Gastroesophageal sphincter (tissue), 4 donors: Measurements from ENCODE around the gene ST3GAL2. TPM values are rescaled to one million over a fixed set of nuclear protein-coding genes. Genes with fewer than 3 reads are reported as not detected.

ENCODE experiments used
- ATAC-seq: fragments of 150-250 bp; one replicate; pipeline ENCODE4 v1.9.1; 2016; ENCODE audit warnings: mild to moderate bottlenecking, moderate library complexity
- H3K27ac ChIP-seq, 4 donors: fragments of 200-600 bp; sonication (generic) in 3 of 4; 1 replicate in 3 of 4; 2 replicates in 1 of 4; pipeline ENCODE4 v1.5.1; 2016 to 2019
- H3K27me3 ChIP-seq: fragments of 200-600 bp; sonication (generic); one replicate; pipeline ENCODE4 v1.5.1; 2019
- H3K36me3 ChIP-seq, 2 donors: fragments of 200-600 bp; sonication (generic); one replicate each; pipeline ENCODE4 v1.5.1; 2019; ENCODE audit warnings: control low read depth in 1 of 2
- H3K4me1 ChIP-seq, 3 donors: fragments of 200-600 bp; sonication (generic); 1 replicate in 2 of 3; 2 replicates in 1 of 3; pipeline ENCODE4 v1.5.1; 2016 to 2019; ENCODE audit warnings: control low read depth in 2 of 3
- H3K4me3 ChIP-seq, 2 donors: fragments of 200-600 bp; sonication (generic); one replicate each; pipeline ENCODE4 v1.5.1; 2019; ENCODE audit warnings: mild to moderate bottlenecking in 1 of 2, moderate library complexity in 1 of 2
- H3K9me3 ChIP-seq, 3 donors: fragments of 200-600 bp; sonication (generic); one replicate each; pipeline ENCODE4 v1.5.1; 2017 to 2019; ENCODE audit warnings: control low read depth in 2 of 3
- EP300 ChIP-seq: sonication (generic); formaldehyde crosslinking; IDR thresholded peaks from one replicate; pipeline ENCODE4 v1.6.1; 2017; ENCODE audit warnings: antibody characterized with exemption, mild to moderate bottlenecking
- POLR2A ChIP-seq, 2 donors: fragments of 450-650 bp; IDR thresholded peaks; one replicate each; pipeline ENCODE4 v1.6.1; 2017; ENCODE audit warnings: antibody characterized with exemption in 2 of 2, mild to moderate bottlenecking in 2 of 2, moderate library complexity in 1 of 2
- POLR2AphosphoS5 ChIP-seq: sonication (generic); formaldehyde crosslinking; IDR thresholded peaks from one replicate; pipeline ENCODE4 v1.6.1; 2017; ENCODE audit warnings: antibody characterized with exemption
- WGBS, 2 donors: methylation state at CpG; one replicate each; pipeline ENCODE4 v1.1.5; 2018; ENCODE audit warnings: low coverage in 1 of 2; 5-methylcytosine and 5-hydroxymethylcytosine counted together
- total RNA-seq, 4 donors: library from RNA; depleted of rRNA; stranded (reverse); fragments of >200 nt; gene quantifications; one replicate each; pipeline ENCODE4 v1.1.0, GENCODE V29; 2016
- TF ChIP-seq, protein P1 (sequence below), 4 experiments: fragments of 200-600 bp in 2 of 4; fragments of 450-650 bp in 2 of 4; sonication (generic) in 1 of 4; IDR thresholded peaks; one replicate each; pipeline ENCODE4 v1.5.1; 2017 to 2019; ENCODE audit warnings: antibody characterized with exemption in 4 of 4, mild to moderate bottlenecking in 2 of 4, moderate library complexity in 2 of 4

ST3GAL2 gene
- total RNA-seq, 4 donors from 2014 or later = 17.6 to 35.6 (median 24.8) TPM

DNA sequence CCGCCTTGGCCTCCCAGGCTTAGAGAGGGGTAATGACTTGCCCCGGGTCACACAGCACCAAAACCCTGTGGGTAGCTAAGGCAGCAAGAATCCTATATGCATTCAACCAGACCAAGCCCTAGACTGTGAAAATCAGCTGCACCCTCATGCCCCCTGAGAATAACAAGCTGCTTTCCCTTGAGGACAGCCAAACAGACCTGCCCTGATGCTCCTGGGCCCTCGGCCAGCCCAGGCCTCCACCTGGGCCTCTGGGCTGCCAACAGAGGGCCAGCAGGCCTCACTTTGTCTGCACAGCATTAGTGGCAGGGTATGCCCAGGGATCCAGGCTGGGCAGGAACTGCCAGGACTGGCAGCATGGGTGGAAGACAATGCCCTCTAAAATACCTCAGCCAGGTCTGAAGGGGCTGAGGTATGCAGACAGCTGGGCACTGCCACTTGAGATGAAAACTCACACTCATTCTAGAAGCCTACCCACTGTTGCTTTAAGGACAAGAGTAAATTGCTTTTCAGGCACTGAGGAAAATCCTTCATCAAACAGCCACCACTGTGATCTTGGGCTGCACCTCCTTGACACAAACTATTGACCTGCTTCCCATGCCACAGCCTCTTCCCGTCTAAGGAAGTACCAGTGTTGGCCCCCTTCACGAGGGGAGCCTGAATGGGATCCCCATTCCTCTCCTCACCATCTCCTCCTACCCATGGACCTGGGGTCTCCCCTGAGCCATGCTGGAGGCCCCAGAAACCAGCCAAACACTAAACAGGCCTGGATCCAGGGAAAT lies 8.8 kb downstream of the ST3GAL2 start:
- peaks cover 15 to 86% (median 60%) of the 10 kb centered on the region in 3 donors for H3K4me1 ChIP-seq
- no peaks in the 10 kb centered on the region for H3K9me3 ChIP-seq
- no peaks in the 10 kb centered on the region for H3K36me3 ChIP-seq
- TF ChIP-seq, protein P1, sequence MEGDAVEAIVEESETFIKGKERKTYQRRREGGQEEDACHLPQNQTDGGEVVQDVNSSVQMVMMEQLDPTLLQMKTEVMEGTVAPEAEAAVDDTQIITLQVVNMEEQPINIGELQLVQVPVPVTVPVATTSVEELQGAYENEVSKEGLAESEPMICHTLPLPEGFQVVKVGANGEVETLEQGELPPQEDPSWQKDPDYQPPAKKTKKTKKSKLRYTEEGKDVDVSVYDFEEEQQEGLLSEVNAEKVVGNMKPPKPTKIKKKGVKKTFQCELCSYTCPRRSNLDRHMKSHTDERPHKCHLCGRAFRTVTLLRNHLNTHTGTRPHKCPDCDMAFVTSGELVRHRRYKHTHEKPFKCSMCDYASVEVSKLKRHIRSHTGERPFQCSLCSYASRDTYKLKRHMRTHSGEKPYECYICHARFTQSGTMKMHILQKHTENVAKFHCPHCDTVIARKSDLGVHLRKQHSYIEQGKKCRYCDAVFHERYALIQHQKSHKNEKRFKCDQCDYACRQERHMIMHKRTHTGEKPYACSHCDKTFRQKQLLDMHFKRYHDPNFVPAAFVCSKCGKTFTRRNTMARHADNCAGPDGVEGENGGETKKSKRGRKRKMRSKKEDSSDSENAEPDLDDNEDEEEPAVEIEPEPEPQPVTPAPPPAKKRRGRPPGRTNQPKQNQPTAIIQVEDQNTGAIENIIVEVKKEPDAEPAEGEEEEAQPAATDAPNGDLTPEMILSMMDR (IDR thresholded peaks at IDR 0.05) = no peak
- WGBS, 2 donors = 26 to 60% methylated on average over 1 to 2 of the region's 5 CpGs
- H3K27ac ChIP-seq = peak overlapping the region in 3 of 4 donors; percentile 52 to 66 (median 58)
- no peaks in the 10 kb centered on the region for H3K27me3 ChIP-seq
- no peak overlapping the region for H3K4me3 ChIP-seq
- no peak for ATAC-seq

DNA sequence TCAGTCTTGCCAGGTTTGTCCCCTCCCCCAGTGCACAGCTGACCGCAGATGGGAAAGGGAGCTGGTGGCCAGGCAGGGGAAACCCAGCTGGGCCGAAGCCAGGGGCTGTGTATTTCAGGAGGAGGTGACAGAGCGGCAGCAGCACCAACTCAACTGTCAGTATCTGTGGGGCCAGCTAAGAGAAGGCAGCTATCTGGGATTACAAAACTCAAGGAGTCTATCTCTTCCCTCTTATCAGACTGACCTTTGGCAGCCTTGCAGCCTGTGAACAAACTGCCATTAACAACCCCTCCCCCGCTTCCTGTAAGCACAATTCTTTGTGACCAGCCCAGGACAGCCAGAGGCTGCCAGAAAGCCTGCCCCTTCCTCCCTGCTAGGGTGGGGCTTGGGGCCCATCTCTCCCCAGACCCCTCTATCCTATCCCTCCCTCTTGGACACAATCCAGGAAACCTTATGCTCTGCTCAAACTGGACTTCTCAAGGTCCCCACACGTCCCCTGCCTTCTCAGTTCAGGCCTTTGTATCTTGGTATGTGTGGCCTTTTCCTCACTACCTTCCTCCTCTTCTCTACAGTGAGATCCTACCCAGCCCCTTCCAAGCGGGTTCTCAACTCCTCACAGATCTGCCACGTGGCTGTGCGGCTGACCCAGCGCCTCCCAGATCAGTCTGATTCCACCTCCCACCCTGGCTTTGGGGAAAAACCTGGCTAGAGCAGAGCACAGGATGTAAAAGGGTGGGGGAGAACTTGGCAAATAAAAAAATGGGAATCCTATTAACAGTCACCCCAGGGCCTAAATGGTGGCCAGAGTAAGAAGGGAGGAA lies 10.5 kb downstream of the ST3GAL2 start:
- peak; percentile 91 for ATAC-seq
- Histone ChIP-seq H3K4me3 (no peak overlapping the region), H3K27me3 (no peaks in the 10 kb centered on the region), H3K4me1 (peaks cover 15 to 75% (median 50%) of the 10 kb centered on the region in 3 donors), H3K27ac (peak overlapping the region; percentile 35 to 82 (median 78)), H3K9me3 (no peaks in the 10 kb centered on the region), H3K36me3 (peaks cover 0 to 6% of the 10 kb centered on the region in 2 donors)
- TF ChIP-seq POLR2A (IDR thresholded peaks at IDR 0.05) = no peak
- TF ChIP-seq POLR2AphosphoS5 = peak; percentile 80
- 1 to 7% methylated on average over 5 to 6 of the region's 9 CpGs for WGBS, 2 donors

DNA sequence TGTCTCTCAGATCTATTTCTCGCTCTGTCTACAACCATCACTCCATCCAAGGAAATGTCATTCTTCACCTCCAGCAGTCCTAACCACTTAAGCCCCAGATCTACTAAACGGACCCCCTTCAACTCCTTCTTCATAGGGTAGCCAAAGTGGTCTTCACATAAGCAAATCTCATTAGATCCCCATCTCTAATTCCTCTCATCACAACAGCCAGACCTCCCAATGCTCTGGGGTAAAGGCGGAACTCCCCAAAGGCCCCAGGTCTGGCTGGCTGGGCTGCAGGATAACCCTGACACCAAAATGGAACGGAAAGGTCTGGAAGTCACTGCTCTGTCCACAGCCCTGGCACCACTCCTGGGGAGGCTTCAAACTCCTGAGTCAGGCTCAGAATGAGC lies 11.1 kb downstream of the ST3GAL2 start:
- Histone ChIP-seq H3K4me3 (no peak overlapping the region), H3K27ac (peak overlapping the region; percentile 0 to 82 (median 78)), H3K9me3 (no peaks in the 10 kb centered on the region), H3K36me3 (peaks cover 0 to 6% of the 10 kb centered on the region in 2 donors), H3K27me3 (no peaks in the 10 kb centered on the region), H3K4me1 (peaks cover 12 to 75% (median 44%) of the 10 kb centered on the region in 3 donors)
- 13 to 33% methylated on average over 3 of the region's 4 CpGs for WGBS, 2 donors
- ATAC-seq = no peak
- no peak for TF ChIP-seq POLR2A (IDR thresholded peaks at IDR 0.05)
- no peak for TF ChIP-seq POLR2AphosphoS5
- TF ChIP-seq, protein P1 (IDR thresholded peaks at IDR 0.05) = no peak
- no peak for TF ChIP-seq EP300

DNA sequence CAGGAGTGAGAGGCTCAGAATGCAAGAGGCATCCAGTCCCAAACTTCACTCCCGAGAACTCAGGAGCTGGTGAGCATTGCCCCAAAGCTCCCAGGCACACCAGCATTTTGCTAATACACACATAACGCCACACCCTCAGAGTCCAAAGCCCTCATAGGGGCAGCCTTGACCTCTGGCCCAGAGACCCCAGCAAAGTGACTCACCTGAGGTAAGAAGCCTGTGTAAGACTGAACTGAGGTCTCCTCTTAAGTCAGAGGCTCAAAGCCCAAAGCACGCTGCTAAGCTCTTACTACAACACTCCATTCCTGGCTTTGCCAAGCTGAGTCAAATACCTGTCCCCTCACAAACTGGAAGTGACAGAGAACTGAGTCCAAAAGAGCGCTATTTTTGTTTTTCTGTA lies 16.4 kb downstream of the ST3GAL2 start:
- H3K36me3 ChIP-seq = peaks cover 0 to 8% of the 10 kb centered on the region in 2 donors
- no peak for ATAC-seq
- H3K4me3 ChIP-seq = no peak overlapping the region
- H3K27ac ChIP-seq = no peak overlapping the region
- H3K27me3 ChIP-seq = no peaks in the 10 kb centered on the region
- no peaks in the 10 kb centered on the region for H3K9me3 ChIP-seq
- WGBS, 2 donors = 100% methylated on average over 4 of the region's 4 CpGs; no CpG with 5 or more reads in 1 of the 2 donors
- peaks cover 0 to 74% (median 1%) of the 10 kb centered on the region in 3 donors for H3K4me1 ChIP-seq
- TF ChIP-seq POLR2A (IDR thresholded peaks at IDR 0.05) = no peak
- TF ChIP-seq, protein P1 (IDR thresholded peaks at IDR 0.05) = no peak

DNA sequence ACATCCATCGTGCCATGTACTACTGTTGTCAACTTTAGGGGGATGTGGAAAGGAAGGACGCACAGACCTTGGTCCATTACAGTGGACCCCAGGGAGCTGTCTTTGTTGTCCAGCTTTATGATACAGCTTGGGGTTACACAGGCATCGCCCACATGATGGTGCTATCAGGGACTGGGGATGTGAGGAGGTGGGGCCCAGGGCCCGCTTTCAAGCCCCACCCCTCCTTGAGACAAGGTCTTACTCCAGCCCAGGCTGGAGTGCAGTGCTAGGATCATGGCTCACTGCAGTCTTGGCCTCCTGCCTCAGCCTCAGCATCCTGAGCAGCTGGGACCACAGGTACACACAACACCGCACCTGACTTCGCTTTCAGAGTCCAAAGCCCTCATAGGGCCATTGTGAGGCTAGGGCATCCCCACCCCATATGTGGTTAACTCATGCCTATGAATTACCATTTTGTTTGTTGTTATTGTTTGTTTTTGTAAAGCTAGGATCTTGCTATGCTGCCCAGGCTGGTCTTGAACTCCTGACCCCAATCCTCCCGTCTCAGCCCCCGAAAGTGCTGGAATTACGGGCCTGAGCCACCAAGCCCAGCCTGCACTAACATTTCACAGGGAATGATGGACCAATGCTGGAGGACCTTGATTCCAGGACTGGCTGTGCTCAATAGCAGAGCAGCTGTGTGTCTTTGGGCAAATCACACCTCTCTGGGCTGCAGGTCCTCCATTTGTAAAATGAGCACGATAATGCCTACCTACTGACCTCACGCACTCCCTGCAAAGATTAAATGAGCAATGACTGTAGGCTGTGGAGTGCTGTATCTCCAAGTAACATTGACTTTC lies 17.2 kb downstream of the ST3GAL2 start:
- H3K27me3 ChIP-seq = no peaks in the 10 kb centered on the region
- H3K9me3 ChIP-seq = no peaks in the 10 kb centered on the region
- TF ChIP-seq, protein P1 (IDR thresholded peaks at IDR 0.05) = no peak
- TF ChIP-seq POLR2AphosphoS5 = no peak
- TF ChIP-seq EP300 = no peak
- no peak for TF ChIP-seq POLR2A (IDR thresholded peaks at IDR 0.05)
- no peak overlapping the region for H3K27ac ChIP-seq
- 89% methylated on average over 3 of the region's 11 CpGs; no CpG with 5 or more reads in 1 of the 2 donors for WGBS, 2 donors
- H3K36me3 ChIP-seq = peaks cover 0 to 10% of the 10 kb centered on the region in 2 donors
- H3K4me3 ChIP-seq = no peak overlapping the region
- ATAC-seq = no peak
- peaks cover 0 to 66% (median 0%) of the 10 kb centered on the region in 3 donors for H3K4me1 ChIP-seq
